BLaER1 treated with 17β-estradiol and CSF1 and Interleukin-3, amounts not matched to agents 10 nM and 100 nM (cell line): Measurements from ENCODE around the gene ARMH2.
"Not testable (repeated sequence)": the region's sequence is repeated elsewhere in the genome, so short reads cannot be mapped to it uniquely, and the experiment has no call there.

Source experiments
- H3K27ac ChIP-seq, 11 experiments: shearing (Covaris generic); formaldehyde crosslinking; 2 replicates each; pipeline ENCODE4 v1.8.1; 2022
- H3K27me3 ChIP-seq, 11 experiments: shearing (Covaris generic); formaldehyde crosslinking; 2 replicates each; pipeline ENCODE4 v1.8.1; 2022
- H3K36me3 ChIP-seq, 11 experiments: shearing (Covaris generic); formaldehyde crosslinking; 2 replicates each; pipeline ENCODE4 v1.8.1; 2022
- H3K4me1 ChIP-seq, 10 experiments: shearing (Covaris generic); formaldehyde crosslinking; 2 replicates each; pipeline ENCODE4 v1.8.1; 2022
- H3K4me2 ChIP-seq, 11 experiments: shearing (Covaris generic); formaldehyde crosslinking; 2 replicates each; pipeline ENCODE4 v1.8.1; 2022
- H3K4me3 ChIP-seq, 10 experiments: shearing (Covaris generic); formaldehyde crosslinking; 2 replicates each; pipeline ENCODE4 v1.8.1; 2022
- H3K9ac ChIP-seq, 11 experiments: shearing (Covaris generic); formaldehyde crosslinking; 2 replicates each; pipeline ENCODE4 v1.8.1; 2022
- H3K9me3 ChIP-seq, 11 experiments: shearing (Covaris generic); formaldehyde crosslinking; replicated peaks in 1 of 11; 2 replicates each; pipeline ENCODE4 v1.8.1; 2022
- H4K20me1 ChIP-seq, 11 experiments: shearing (Covaris generic); formaldehyde crosslinking; 2 replicates each; pipeline ENCODE4 v1.8.1; 2022
- Cebpa-rat ChIP-seq, 11 experiments: shearing (Covaris generic); IDR thresholded peaks; 2 replicates each; pipeline ENCODE4 v1.8.1; 2022

The ARMH2 gene

GRCh38 chr6:24752503-24752902 lies 46.2 kb downstream of the ARMH2 start:
- TF ChIP-seq Cebpa-rat (IDR thresholded peaks at IDR 0.05) = no peak
- Histone ChIP-seq H3K27me3 (no peaks in the 10 kb centered on the region), H4K20me1 (no peaks in the 10 kb centered on the region), H3K9ac (no peak overlapping the region), H3K4me3 (no peak overlapping the region), H3K27ac (no peak overlapping the region), H3K36me3 (no peaks in the 10 kb centered on the region), H3K4me1 (peaks cover 0 to 44% (median 0%) of the 10 kb centered on the region in 10 experiments; a peak in 7 of 20 replicates), H3K9me3 (peaks cover 4 to 17% (median 10%) of the 10 kb centered on the region in 11 experiments; a peak in 8 of 22 replicates), H3K4me2 (no peak overlapping the region)

DNA sequence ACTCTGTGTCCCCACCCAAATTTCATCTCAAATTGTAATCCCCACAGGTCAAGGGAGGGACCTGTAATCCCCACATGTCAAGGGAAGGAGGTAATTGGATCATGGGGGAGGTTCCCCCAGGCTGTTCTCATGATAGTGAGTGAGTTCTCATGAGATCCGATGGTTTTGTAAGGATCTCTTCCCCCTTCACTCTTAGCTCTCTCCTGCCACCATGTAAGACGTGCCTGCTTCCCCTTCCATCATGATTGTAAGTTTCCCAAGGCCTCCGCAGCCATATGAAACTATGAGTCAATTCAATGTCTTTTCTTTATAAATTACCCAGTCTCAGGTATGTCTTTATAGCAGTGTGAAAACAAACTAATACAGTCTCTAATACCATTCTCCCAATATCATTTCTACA lies 47.8 kb downstream of the ARMH2 start:
- not testable (repeated sequence) for H3K4me2 ChIP-seq, H3K4me3 ChIP-seq, H3K27me3 ChIP-seq, H3K36me3 ChIP-seq, H3K27ac ChIP-seq, H3K9ac ChIP-seq, H4K20me1 ChIP-seq
- Histone ChIP-seq H3K9me3 (peaks cover 4 to 17% (median 10%) of the 10 kb centered on the region in 11 experiments; a peak in 8 of 22 replicates), H3K4me1 (peaks cover 0 to 45% (median 0%) of the 10 kb centered on the region in 10 experiments; a peak in 7 of 20 replicates)

- Histone ChIP-seq H3K4me2 (peak overlapping the region in 4 of 11 experiments; percentile 2 to 81 (median 63); a peak in 7 of 22 replicates), H3K4me3 (no peak overlapping the region), H3K4me1 (peaks cover 0 to 61% (median 2%) of the 10 kb centered on the region in 10 experiments; a peak in 9 of 20 replicates), H4K20me1 (no peaks in the 10 kb centered on the region), H3K27me3 (no peaks in the 10 kb centered on the region), H3K9ac (no peak overlapping the region; a peak in 1 of 22 replicates), H3K27ac (peak overlapping the region in 4 of 11 experiments; percentile 30 to 77 (median 56); a peak in 7 of 22 replicates), H3K36me3 (no peaks in the 10 kb centered on the region), H3K9me3 (peaks cover 1 to 13% (median 7%) of the 10 kb centered on the region in 11 experiments; a peak in 6 of 22 replicates)
- no peak for TF ChIP-seq Cebpa-rat (IDR thresholded peaks at IDR 0.05)
These were observed 49.4 kb downstream of the ARMH2 start for GRCh38 chr6:24749297-24749696.
